Ramos (cell line): ENCODE data around the gene SKOR1.

Experiments used
- in situ Hi-C: fragments of 300-500 bp; cut with MboI; formaldehyde crosslinking; loops from one replicate; pipeline ENCODE4 v1.14.3; 2022; ENCODE audit warnings: low sequenced_read_pairs; ENCODE audit not compliant: unreplicated experiment

The SKOR1 gene

DNA sequence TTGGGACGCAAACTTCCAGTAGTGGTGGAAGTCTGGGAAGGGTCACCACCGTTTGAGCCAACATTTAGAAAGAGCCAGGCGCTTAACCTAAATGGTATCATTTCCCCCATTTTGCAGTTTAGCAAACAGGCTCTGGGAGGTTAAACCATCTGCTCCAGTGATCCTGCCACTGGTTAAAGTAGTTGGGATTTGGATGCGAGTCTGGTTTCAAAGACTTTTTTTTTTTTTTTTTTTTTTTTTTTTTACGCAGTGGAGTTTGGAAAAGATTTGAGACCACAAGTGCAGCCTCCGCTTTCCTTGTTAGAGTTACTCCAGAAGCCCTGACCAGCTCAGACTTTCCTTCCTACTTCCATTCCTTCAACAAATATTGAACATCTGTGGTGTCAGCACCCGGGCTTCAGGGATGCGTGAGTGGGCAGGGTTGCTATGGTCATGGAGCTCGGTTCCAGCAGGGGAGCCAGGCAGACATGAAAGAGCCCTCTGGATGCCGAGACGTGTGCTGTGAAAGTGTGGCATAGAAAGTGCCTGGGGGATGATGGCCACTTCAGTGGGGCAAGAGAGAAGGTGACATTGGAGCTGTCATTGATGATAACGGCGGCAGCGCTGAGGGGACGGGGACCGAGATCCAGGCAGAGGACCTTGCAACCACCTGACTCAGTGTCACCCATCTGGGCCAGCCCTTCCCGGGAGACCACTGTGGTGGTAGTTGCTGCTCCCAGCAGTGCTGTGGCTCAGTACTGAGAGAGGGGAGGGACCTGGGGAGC, 15.6 kb downstream of the SKOR1 start:
- in situ Hi-C loops = no loop called here

- in situ Hi-C loops = no loop called here
These were observed 16.1 kb downstream of the SKOR1 start for GRCh38 chr15:67841513-67841762.

DNA sequence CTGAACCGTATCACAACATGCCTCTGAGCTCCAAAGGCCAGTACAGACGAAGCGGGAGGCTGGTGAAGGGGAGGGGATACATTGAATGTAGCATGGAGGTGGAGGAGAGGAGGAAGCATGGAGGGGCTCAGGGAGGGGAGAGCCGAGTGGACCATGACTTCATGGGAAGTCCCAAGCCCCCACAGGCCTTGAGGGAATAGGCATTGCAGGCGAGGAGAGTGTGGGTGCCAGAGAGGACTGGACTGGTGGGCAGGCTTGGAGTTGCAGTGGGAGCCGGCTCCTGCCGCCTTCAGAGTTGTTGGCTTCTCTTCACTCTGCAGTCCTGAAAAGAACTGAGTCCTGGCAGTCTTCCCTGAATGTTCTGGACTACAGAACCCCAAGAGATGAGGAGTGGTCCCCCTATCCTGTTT, 17.8 kb downstream of the SKOR1 start:
- in situ Hi-C loops = no loop called here

DNA sequence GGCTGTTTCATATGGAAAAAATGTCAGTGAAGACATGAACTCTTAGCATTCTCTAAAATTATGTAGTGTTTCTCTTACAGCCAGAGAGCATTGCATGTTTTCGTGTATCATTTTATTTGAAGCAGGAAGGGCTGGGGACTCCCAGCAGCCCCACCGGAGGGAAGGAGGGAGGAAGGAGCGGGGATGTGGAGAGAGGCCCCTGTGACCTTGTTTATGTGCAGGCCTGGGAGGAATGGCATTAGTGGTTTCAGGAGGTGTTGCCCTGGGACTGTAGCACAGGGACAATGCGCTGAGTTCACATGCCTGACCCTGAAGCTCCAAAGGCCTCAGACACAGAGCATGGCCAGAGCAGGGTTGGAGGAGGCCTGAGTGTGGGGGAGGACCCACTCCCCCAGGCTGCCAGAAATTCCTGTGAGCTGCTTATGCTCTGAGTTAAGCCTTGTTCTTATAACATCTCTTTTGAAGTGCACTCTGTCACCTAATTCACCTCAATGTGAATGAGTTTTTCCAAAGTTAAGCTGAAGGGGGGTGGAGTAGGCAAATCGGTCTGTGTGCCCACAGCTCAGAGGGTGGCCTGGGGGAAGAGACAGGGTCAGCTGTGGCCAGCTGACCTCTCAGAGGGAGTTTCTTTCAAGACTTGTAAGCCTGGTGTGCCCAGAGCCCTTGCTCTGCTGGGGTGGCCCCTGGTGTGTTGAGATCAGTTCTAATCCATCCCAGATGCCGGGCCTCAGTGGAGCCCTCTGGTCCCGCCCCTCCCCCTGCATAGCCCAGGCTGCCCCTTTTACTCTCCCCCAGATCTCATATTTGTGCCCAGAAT, 18.5 kb downstream of the SKOR1 start:
- in situ Hi-C loops = no loop called here

- in situ Hi-C loops = no loop called here
These were observed 20.7 kb downstream of the SKOR1 start for GRCh38 chr15:67845974-67846373.

- in situ Hi-C loops = no loop called here
These were observed 24.2 kb downstream of the SKOR1 start for GRCh38 chr15:67849538-67849937.

DNA sequence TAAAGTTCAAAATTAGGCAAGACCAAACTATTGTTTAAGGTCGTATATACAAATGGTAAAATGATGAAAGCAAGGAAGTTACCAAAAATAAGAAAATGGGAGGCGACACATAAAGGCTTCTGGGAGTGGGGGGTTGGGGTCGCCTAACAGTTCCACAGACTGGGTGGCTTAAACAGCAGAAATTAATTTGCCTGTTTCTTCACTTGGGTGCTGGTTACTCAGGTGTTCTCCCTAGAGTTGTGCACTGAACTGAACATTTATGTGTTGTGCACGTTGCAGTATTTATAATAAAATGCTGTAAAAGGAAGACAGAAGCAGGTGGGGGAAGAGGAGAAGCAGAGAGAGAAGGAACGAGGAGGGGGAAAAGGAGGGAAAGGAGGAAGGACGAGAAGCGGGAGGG, 25.0 kb downstream of the SKOR1 start:
- in situ Hi-C loops = loop anchor here (10.0 kb wide), 1 partner anchor 374 kb away; the partner anchor contains the start of gene CLN6

- in situ Hi-C loops = loop anchor here (10.0 kb wide), 1 partner anchor 374 kb away; the partner anchor contains the start of gene CLN6
These were observed 25.8 kb downstream of the SKOR1 start for GRCh38 chr15:67850994-67851571.

DNA sequence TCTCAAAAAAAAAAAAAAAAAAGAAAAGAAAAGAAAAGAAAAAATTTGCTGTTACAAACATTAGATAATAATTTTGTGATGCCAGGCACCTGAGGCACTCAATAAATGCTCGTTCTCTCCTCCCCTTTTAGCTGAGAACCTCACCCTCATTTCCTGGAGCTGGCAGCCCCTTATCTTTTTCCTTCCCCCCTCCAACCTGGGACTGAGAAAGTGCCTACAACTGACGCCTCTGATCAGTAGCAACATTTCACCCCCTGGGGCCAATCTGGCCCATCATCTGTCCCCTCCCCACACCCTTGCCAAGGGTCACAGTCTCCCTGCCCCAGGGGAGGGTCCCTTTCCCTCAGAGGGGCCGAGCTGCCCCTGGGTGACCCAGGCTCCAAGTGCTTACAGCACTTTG, 27.1 kb downstream of the SKOR1 start:
- in situ Hi-C loops = loop anchor here (10.0 kb wide), 1 partner anchor 372 kb away; the partner anchor contains the start of gene CLN6

DNA sequence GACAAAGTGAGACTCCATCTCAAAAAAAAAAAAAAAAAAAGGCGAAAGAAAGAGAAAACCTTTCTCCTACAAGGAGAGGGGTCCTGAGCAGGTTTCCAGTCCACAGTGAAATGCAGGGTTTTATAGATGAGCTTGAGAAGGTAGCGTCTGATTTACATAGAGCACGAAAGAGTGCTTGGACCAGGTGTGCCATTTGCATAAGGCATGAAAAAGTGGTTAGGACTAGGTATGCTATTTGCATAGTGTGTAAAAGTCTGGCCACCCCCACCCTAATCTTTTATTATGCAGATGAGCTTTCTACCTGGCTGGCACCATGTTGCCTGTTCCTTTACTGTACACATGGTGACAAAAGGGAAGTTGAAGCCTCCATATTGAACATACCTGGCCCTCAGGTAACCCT, 28.1 kb downstream of the SKOR1 start:
- in situ Hi-C loops = loop anchor here (10.0 kb wide), 1 partner anchor 371 kb away; the partner anchor contains the start of gene CLN6

- in situ Hi-C loops = loop anchor here (10.0 kb wide), 1 partner anchor 370 kb away; the partner anchor contains the start of gene CLN6
These were observed 29.0 kb downstream of the SKOR1 start for GRCh38 chr15:67854358-67854757.

DNA sequence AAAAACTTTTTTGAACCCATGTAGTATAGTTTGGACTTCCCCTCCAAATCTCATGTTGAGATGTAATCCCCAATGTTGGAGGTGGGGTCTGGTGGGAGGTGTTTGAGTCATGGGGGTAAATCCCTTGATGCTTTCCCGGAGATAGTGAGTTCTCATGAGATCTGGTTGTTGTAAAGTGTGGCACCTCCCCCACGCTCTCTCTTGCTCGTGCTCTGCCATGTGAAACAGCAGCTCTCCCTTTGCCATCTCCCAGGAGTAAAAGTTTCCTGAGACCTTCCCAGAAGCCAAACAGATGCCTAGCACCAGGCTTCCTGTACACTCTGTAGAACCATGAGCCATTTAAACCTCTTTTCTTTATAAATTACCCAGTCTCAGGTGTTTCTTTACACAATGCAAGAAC, 30.5 kb downstream of the SKOR1 start:
- in situ Hi-C loops = loop anchor here (10.0 kb wide), 1 partner anchor 369 kb away; the partner anchor contains the start of gene CLN6

DNA sequence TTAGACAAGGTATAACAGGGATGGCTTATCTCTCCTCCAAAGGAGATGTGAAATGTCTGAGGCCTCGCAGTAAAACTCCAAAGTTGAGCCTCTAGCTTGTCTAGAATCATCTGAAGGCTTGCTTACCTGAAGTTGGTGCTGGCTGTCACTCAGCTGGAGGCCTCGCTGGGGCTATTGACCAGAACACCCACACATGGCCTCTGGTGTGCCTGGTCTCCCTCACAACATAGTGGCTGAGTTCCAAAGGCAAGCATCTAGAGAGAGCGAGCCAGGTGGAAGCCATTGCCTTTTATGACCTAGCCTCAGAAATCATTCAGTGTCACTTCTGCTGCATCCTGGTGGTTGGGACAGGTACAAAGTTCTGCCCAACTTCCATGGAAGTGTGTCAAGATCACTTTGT, 31.9 kb downstream of the SKOR1 start:
- in situ Hi-C loops = loop anchor here (10.0 kb wide), 1 partner anchor 368 kb away; the partner anchor contains the start of gene CLN6

DNA sequence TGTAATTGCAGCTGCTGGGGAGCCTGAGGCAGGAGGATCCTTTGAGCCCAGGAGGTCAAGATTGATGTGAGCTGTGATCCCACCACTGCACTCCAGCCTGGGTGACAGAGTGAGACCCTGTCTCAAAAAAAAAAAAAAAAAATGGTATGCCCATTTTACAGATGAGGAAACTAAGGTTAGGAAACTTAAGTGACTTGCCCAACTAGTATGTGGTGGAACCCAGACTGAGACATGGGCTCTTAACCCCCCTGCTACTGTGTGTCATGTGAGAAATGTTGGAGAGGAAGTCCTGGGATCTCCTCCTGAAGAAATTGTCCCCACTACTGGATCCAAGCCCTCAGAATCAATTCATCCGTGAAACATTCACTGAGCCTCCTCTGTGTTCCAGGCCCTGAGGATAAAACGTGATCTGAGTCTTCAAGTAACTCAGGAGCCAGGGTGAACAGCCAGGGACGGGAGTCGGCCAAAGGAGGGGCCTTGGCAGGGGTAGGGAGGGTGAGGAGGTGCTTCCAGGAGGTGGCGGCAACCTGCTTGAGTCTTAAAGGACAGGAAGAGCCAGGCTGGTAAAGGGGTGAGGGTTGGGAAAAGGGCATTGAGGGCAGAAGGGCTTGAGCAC, 34.1 kb downstream of the SKOR1 start:
- in situ Hi-C loops = loop anchor here (10.0 kb wide), 1 partner anchor 365 kb away; the partner anchor contains the start of gene CLN6

- in situ Hi-C loops = no loop called here
These were observed 36.7 kb downstream of the SKOR1 start for GRCh38 chr15:67861983-67862382.

- in situ Hi-C loops = no loop called here
These were observed 37.6 kb downstream of the SKOR1 start for GRCh38 chr15:67862750-67863441.

DNA sequence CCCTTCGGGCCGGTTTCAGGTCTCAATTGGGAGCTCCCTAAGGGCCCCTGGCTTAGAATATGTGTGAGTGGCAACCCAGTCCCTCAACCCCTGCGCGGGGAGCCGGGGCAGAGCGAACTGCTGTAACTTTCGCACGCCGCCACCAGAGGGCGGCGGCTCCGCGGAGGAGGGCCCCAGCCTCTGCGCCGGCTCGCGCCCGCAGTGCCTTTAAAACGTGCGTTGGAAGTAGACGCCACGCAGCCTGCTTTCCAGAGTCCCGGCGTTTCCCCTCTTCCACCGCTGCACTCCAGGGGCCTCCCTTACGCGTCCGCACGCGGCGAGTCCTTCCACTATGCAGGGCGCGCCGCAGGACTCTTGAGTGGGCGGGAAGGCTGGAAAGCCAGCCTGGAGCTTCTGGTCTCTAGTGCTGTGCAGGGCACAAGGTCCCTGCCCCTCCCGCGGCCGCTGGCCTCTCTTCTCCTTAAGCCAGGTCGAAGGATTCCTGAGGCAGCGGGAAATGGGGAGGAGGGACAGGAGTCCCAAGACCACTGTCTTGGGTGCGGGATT, 38.2 kb downstream of the SKOR1 start:
- in situ Hi-C loops = no loop called here

GRCh38 chr15:67865331-67865730, 40.0 kb downstream of the SKOR1 start:
- in situ Hi-C loops = no loop called here

DNA sequence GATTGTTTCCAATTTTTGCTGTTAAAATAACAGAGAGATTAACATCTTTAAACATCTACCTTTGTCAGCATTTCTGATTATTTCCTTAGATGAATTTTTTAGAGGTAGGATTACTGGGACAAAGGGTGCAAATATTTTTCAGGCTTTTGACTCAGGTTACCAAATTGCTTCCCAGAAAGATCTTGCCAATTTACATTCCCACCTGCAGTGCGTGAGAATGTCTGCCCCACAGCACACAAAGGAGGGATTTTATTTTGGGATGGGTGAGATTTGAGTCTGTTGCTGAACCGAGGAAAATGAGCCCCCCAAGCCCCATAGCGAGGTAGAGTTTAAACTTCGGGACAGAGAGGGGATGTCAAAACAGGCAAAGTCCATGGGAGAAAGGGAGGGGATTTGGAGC, 40.5 kb downstream of the SKOR1 start:
- in situ Hi-C loops = no loop called here

GRCh38 chr15:67869701-67870100, 44.4 kb downstream of the SKOR1 start:
- in situ Hi-C loops = no loop called here
